DMS79 (cell line): ENCODE data around the gene FAM24A.

Source experiments
- DNase-seq: peaks from one replicate; lab custom pipeline; 2025; lab: John Stamatoyannopoulos, UW

The FAM24A gene

DNA sequence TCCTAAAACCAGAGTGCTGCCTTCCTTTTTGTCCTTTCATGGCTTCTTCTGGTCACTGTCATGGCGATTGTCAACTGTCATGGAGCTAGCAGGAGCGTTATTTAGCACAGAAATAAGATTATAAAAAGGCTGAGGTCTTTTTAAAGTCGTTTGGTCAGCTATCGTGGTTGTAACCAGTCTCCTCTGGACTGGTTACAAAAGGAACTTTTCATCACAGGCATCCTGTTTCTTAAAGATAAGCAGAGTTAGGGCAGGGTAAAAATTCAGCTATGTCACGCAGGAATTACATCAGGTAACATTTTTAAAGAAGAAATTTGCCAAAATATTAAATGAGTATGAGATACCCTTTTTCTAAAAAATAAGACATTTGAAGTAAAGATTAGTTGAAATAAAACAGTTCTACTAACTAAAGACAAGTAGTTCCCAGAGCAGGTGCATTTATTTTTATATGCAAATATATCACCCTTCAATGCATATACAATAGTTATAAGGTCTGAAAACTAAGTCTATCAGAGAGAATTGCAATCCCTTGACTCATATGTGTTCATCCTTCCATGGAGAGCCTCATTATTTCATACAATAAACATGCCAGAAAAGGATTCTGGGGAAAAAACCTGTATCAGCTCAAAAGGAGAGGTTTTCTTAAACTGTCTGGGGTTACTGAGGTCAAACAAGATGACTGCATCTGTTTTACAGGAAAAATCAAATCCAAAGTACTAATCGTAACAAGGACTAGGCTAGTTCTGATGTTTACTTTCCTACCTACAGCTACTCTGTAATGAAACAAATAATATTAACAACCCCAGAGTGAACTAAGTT is 20.9 kb downstream of the FAM24A start:
- no peak for DNase-seq

DNA sequence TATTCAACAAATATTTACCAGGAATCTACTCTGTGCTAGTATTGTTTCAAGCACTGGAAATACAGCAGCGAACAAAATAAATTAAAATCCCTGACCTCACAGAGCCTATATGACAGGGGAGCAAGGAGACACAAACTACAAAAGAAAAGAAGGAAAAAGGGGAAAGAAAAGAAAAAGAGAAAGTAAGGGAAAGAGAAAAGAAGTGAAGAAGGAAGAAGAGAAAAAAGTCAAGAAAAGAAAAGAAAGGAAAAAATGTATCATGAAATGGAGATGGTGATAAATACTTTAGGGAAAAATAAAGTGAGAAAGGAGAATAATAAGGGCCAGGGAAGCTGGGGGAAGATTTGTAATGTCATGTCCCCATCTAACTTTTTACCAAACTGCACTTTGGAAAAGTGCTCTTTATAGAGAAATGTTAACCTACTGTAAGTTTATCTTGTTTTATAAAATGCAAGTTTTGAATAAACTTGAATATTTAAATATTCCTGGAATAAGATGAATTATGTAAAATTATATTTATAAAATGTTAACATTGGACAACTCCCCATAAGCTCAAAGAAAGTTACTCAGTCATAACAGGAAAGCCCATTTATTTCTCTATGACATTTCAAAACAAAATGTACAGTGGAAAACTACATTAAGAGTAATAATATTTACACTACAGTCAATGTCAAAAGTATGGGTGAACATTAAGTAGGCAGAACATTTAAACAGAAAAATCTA is 28.9 kb downstream of the FAM24A start:
- no peak for DNase-seq

- DNase-seq = no peak
These were observed 29.6 kb downstream of the FAM24A start for GRCh38 chr10:122939856-122940543.

DNA sequence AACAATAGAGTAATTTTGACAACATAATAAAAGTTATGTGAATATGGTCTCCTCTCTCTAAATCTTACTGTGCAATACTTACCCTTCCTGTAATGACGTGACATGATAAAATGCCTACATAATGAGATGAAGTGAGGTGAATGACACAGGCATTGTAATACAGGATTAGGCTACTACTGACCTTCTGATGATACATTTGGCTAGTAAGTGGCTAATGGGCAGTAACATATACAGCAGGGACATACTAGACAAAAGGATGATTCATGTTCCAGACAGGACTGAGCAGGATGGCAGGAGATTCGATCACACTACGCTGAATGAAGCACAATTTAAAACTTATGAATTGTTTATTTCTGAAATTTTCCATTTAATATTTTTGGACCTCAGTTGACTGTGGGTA is 38.9 kb downstream of the FAM24A start:
- no peak for DNase-seq

- DNase-seq = peak; percentile 85
These were observed 43.7 kb downstream of the FAM24A start, which contains the start of gene C10orf88 for GRCh38 chr10:122953902-122954730. TSS of gene C10orf88 (minus strand) at chr10:122954227. CDS start at chr10:122954178, 49 bp downstream.

- DNase-seq = no peak
These were observed 44.3 kb downstream of the FAM24A start for GRCh38 chr10:122954731-122955050.

- DNase-seq = no peak
These were observed 45.5 kb downstream of the FAM24A start for GRCh38 chr10:122955892-122956291.

DNA sequence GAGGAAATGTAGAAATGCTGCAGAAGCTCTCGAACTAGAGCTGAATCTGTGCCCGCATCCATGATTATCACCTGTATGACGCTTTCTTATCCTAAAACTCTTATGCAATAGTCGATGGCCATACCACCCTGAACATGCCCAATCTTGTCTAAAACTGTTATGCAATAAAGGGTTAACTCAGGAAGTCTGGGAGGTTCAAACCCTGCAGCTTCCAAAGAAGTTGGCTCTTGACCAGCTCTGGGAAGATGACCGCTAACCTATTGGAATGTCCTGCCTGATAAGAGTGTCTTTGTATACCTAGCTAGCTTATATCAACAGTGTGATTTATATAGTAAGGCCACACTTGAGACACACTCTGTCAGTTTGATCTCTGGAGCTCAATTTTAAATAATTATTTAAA is 47.1 kb downstream of the FAM24A start:
- DNase-seq = no peak

DNA sequence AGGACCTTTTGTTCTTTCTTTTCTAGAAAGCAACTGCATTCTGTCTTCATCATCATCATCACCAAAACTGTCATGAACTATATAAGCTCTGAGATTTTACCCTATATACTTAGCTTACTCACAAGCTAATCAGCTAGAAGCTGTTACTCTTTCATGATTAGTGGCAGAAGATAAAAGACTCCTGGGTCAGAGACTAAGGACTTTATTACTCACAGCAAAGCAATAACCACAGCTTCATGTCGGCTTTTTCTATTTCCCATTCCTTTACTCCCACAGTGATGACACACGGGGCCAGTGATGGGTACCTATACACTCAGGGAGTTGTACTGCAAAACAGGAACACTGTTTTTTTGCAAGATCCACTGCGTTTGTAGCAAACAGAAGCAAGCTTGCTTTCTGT is 52.0 kb downstream of the FAM24A start:
- DNase-seq = no peak
